GM21528 (cell line): Measurements from ENCODE around the gene SSNA1.

ENCODE experiments used
- ATAC-seq: cut with Tn5 transposase; IDR thresholded peaks from one replicate; pipeline ENCODE4 v1.9.1; 2021; ENCODE audit warnings: mild to moderate bottlenecking, moderate library complexity; ENCODE audit not compliant: unreplicated experiment, low FRiP score

SSNA1 gene

DNA sequence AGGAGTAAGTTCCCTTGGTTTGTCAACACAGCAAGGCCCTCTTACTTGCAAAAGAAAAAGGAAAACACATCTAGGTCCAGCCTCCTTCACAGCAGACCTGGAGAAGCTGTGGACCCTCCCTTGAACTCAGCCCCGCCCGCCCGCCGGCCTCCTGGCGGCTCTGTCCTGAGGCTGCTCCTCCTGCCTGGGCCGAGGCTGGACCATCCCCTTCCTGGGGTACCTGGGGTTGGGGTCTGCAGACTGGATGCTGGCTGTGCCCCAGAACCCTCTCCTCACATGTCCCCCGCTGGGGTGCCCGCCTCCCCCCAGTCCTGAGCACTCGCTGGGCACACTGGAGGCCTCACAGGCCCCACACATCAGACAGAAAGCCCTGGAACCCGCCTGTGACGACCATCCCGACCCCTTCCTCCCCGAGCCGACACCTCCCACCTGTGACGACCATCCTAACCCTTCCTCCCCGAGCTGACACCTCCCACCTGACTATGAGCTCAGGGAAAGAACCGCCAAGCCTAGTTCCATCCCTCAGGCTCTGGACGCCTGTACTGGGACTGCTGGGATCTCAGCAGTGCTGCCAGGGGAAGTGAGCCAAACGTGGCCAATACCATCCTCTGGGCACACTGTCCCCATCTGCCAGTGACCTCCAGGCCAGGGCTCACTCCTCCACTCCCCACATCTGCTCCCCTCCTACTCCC is 9.4 kb upstream of the SSNA1 start:
- no peak for ATAC-seq

DNA sequence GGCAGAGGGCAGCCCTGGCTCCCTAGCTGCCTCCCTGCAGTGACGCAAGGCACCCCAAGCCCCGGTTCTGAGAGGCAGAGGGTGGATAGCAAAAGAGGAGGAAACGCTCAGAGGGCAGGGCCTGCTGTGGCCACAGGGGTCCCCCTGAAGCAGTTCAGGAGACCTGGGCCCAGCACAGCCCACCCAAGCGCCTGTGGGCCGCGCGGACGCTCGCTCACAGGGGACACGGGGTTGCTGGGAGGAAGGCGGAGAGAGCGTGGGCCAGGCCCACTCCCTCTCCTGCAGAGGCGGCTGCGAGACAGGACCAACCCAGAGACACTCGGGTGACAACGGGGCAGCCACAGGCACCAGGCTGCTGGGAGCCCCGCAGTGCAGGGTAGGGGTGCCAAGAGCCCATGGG is 8.7 kb upstream of the SSNA1 start:
- no peak for ATAC-seq

DNA sequence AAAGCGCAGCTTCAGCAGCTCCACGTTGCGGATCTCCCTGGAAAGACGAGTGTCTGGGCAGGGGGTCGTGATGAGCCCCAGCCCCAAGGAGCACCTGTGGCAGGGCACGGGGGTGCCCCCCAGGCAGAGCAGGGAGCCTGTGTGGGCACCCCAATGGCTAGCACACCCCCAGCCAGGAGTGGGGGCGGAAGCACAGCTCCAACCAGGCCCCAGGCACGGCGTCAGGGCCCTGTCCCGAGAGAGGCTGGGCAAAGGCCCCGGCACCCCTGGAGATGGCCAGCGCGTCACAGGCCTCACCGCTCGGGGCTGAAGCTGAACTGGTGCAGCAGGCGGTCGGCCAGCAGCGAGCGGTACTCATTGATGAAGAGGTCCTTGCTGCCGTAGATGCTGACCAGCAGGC is 8.0 kb upstream of the SSNA1 start:
- no peak for ATAC-seq

DNA sequence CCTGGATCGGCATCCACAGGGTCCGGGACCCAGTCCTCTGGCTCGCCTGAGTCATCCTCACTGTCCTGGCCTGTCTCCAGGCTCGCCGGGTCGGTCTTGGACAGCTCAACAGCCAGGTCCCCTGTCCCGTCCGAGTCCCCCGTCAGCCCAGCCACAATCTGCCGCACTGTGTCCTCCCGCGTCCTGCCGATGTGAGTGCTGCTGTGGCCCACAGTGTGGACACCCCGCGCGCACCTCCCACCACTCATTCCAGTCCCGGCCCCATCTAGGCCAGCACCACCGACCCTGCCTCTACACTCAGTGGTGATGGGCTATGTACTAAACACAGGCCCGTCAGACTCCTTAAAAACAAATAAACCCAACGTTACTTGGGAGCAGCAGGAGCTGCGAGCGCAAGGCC is 6.8 kb upstream of the SSNA1 start:
- no peak for ATAC-seq

DNA sequence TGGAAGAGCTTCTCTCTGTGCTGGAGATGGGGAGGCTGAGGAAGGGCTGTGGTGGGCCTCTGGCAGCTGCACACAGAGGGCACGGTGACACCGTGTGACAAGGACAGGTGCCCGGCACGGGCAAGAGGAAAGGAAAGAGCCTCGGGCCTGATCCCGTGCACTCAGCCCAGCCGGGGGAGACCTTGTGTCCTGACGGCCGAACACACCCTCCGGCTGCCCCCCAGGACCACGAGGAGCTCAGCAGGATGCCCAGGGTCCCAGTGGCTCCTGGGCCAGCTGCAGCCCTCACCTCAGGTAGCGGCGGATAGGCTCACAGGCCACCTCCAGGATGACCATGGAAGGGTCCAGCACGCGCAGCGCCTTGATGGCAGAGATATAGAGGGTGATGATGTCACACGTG is 5.6 kb upstream of the SSNA1 start:
- ATAC-seq, result no peak

DNA sequence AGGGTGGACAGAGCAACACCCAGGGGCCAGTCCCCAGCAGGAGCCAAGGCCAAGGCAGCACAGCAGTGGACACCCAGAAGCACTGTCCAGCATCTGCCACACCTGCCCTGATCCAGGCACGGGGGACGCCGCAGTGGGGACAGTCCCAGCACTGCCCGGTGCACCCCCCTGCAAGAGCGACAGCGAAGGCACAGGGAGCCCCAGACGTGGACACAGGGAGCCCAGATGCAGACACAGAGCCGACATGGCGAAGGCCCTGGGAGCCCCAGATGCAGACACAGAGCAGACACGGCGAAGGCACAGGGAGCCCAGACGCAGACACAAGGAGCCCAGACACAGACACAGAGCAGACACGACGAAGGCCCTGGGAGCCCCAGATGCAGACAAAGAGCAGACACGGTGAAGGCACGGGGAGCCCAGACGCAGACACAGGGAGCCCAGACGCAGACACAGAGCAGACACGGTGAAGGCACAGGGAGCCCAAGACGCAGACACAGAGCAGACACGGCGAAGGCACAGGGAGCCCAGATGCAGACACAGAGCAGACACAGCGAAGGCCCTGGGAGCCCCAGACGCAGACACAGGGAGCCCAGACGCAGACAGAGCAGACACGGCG is 4.4 kb upstream of the SSNA1 start:
- ATAC-seq, result no peak

DNA sequence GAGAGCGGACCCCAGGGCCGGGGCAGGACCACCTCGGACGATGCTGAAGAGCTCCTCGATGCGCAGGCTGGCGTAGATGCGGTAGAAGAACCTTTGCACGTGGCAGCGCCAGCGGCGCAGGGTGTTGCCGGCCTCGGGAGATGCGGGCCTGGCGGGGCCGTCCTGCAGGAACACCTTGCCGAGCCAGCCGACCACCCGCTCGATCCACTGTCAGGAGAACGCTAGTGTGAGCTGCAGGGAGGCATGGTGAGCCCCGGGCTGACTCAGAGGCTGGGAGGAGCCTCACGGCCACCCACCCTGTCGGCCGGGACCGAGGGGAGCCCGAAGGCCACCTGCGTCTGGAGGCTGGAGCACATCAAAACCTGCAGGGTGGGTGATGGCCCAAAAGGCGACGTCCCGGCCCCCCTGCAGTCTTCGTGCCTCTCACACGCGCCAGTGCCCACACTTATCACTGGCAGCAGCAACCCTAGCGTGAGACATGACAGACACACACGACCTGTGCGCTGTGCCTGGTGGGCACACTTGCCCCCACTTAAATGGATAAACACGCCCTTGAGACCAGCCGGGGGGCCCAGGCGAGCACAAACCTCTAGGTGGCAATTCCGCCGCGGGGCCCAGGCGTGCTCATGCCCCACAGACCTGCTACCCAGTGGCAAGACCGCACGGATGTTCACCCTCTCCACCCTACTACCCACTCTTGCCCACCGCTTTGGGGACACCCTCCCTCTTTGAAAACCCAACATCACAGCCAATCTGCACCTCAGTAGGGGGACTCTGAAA is 3.4 kb upstream of the SSNA1 start:
- ATAC-seq, result no peak

DNA sequence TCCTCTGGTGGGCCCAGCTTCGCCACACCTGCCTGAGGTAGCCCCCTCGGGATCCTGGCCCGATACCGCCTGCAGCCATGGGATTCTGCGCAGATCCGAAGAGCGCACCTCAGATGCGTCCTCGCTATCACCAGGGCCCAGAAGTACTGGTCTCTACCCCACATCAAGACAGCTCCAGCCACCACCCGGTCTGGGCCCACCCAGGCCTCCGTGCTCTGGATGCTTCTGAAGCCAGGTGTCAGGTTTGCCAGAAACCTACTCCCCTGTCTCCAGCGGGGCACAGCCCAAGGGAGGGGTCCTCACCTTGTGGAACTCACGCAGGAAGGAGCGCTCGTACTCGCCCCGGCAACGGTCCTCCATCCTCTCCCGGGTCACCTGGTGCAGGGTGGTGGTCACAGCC is 2.6 kb upstream of the SSNA1 start:
- ATAC-seq, result no peak

DNA sequence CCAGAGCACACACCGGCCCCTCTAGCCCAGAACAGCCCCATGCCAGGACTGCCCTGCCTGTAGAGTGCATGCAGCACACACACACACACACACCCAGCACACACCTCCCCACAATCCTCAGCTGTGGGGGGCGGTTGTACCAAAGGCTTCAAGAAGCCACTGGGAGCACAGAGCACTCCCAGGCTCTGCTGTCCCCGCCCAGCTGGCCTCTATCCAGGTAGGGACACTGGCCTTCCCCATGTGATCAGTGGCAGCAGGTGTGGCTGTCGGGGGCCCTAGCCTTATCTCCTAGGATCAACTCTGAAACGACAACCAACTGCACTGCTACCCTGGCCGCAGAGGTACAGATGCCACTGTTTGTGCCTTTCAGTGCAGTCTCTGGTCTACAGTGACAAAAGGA is 2.1 kb upstream of the SSNA1 start:
- ATAC-seq, result no peak

DNA sequence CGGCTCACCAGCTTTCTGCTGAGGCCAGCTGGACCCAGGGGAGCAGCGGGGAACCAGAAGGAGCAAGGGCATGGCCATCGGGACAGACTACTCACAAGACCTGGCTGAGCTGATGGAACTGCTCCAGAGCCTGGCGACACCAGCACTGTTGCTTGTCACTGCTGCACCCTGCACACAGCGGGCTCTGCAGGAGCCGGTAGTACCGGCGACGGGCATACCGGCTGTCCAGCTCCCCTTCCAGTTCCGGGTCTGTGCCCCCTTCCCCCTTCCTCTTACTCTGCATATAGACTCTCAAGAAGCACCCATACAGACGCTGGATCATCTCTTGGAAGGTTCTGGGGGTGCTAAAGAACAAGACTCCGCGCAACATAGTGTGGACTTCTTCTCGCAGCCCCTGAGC is 1.1 kb upstream of the SSNA1 start:
- no peak for ATAC-seq

DNA sequence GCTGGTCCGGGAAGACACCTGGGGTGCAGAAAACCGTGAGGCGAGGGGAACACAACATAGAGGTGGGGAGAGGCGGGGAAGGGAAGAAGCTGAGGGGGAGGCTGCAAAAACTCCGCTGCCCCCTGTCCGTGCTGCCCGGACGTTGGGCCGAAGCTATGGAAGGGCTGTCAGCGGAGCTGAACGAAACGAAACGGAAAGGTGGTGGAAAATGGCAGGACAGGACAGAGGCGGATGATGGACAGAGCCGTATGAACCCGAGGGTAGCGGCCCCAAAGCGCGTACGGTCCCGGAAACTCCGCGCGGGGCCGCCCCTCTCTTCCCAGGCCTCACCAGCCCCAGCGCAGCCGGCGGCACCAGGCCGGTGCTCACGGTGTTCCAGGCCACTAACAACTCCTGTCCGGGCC is 388 bp upstream of the SSNA1 start:
- no peak for ATAC-seq

DNA sequence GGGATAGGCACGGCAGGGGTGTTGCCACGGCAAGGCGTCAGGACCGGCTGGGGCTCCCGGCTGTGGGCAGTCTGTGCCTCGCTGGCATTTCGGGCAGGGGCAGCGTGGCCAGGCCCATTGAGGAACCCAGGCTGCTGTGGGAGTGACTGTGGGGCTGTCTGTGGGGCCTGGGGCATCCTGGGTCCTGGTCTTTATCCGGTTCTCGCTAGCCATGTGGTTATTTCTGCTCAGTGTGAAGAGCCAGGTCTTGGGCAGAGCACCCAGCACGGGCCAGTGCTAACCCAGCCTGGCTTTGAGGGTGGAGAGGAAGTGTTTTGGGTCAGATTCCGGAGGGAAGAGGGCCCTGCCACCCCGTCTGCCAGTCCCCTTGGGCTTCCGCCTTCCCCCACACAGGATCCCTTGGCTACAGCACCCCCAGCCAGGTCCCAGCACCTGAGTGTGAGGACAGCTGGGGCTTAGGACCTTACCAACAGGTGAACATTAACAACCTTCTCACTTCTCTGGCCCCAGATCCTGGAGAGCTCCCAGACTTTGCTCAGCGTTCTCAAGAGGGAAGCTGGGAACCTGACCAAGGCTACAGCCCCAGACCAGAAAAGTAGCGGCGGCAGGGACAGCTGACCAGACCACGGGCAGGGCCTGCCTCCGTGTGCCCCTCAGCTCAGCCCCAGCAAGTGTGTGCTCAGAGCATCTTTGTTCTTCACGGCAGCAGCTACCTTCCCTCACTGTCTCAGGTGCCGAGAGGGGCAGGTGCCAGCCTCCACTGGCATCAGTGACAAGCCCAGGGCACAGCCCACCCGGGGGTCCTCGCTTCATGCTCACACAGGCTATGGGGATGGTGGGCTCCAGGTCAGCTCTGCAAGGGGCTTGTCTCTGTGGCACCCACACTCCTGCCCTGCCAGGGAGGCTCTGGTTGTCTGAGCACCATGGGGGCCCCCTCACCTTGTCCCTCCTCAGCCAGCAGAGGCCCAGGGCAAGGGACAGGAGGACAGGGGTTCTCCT is 1.1 kb downstream of the SSNA1 start:
- ATAC-seq, result no peak

DNA sequence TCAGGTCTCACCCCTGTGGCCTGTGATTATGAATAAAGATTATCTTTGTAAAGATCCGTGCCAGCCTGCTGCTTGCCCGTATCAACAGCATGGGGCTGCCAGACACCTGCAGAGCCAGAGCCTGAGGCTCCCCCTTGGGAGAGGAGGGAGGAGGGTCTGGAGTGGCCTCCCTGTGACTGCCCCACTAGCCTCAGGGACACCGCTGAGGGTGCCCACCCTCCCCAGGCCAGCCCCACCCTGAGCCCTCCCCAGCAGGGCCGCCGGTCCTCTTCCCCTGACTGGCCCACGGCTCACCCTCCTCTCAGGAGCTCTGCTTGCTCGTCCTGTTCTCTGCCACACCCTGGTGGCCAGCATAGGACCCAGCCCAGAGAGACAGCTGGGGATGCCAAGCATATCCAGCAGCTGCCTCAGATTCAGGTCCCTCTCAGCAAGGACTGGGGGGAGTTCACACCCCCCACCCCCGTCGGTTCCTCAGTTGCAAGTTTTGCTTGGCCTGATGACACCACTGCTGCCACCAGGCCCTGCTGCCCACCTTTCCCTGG is 1.9 kb downstream of the SSNA1 start:
- no peak for ATAC-seq

DNA sequence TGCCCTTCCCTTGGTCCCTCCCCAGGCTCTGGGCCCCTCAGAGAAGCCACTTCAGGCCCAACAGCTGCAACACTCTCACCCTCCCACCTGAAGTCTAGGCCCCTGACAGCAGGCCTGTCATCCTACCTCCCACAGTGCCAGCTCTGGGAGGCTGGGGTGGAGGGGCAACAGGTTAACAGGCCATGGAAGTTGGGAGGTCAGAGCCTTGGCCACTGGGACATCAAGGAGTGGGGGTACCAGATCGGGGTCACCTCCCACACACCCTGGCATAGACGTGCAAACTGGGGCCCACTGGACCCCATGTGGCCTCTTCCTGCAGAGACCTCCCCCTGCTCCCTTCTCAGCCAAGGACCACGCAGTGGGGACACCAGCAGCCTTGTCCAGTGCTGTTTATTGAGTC is 2.8 kb downstream of the SSNA1 start:
- no peak for ATAC-seq

DNA sequence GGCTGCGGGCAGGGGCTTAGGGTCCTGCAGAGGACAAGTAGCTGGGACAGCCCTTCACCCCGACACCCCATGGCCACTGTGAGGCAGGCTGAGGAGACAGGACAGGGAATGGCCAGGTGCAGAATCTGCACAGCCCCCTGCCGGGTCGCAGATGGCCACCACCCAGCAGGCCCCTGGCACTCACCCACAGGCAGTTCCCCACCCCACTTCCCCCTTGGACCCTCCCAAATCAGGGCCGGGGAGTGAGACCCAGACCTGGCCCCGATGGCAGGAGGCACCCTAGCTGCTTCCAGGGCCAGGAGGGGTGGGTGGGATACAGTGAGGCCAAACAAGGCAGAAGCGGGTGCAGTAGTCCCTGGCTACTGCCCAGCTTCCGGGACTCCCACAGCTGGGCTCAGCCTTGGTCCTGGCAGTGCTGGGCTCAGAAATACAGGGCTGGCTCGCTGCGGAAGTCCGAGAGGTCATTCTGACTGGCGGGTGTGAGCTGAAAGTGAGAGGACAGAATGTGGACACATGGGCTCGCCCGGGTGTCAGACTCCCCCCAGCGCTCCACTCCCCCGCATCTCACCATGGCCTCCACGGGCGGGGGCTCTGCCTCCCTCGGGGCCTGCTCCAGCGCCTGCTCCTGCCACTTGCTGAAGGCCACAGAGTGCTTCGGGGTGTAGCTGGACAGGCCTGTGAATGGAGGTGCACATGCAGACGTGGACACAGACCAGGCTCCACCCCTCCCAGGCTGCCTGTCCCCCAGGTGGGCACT is 3.4 kb downstream of the SSNA1 start:
- no peak for ATAC-seq

DNA sequence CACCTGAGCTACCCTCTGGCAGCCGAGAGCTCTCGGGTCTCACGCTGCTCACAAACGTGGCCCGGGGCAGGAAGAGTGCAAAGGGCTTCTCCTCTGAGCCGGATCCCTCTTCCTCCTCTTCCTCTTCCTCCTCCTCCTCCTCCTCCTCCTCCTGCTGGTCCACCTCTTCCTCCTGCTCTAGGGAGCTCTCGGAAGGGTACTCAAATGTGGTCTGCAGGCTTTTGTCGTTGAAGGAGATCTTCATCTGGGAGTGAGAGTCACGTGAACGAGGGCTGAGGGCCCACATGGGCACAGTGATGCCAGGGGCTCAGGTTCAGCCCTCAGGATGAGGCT is 3.9 kb downstream of the SSNA1 start:
- no peak for ATAC-seq

DNA sequence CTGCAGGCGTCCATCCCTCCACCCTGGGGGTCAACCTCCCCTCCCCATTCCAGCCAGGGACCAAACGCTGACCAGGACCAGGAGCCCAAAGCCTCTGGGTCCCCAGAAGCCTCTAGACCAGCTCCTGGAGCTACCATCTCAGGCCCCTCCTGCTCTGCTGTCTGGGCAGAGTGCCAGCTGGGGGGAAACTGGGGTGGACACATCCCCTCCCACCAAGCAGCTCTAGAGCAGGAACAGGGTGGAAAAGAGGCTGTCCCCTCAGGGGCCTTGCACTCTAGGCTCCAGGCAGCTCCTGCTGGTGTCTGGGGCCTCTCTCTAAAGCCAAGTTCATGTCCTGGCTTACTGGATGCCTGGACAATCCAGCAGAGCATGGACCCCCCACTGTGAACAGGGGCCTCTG is 4.4 kb downstream of the SSNA1 start:
- no peak for ATAC-seq

DNA sequence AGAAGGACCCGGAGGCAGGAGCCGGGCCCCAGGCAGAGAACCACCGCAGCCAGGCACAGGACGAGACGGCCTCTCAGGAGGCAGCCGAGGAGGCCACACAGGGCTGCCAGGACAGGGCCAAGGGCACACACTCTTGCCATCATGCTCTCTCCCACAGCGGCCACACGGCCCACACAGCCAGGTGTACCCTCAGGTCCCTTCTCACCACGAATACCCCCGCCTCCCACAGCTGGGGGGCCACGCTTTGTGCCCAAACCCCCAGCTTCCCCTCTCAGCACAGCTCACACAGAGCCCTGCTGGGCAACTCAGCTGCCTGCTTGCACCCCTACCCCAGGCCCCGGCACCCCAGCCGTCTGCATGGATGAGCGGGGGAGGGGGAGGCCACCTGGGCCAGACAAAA is 5.3 kb downstream of the SSNA1 start:
- no peak for ATAC-seq

DNA sequence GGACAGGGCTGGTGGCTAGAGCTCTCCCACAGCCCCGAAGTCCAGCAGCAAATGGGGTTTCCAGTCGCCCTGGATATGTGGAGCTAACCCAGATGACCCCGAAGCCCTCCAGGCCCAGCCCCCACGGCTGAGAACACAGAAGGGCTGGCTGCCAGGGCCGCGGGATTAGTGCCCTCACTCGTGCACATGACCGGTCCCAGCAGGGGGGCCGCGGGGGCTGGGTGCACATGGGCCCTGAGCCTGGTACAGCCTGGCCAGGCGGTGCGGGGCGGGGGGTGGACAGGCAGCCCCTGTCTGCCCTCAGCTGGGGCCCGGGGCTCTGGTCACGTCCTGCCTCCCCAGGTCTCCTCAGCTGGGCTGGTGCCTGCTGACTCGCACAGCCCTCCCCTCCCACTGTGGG is 5.9 kb downstream of the SSNA1 start:
- ATAC-seq, result no peak

DNA sequence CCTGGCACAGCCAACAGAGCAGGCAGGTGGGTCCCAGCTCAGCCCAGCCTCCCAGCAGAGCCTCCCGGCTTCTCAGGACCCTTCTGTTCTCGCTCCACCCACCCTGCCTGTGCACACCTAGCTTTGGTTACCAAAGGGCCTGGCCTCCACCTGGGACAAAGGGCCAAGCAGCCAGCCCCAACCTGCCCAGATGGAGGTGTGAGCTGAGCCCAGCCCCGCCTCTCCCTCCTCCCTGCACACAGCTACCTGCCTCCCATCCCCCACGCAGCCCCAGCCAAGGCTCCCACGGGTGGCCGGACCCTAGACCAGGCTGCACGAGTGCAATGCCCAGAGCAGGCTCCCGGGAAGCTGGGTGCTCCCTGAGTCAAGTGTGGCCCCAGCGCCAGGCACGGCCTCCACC is 6.4 kb downstream of the SSNA1 start:
- no peak for ATAC-seq
